Measurements from ENCODE around the gene ARHGAP21.
"Not testable (repeated sequence)": the region's sequence is repeated elsewhere in the genome, so short reads cannot be mapped to it uniquely, and the experiment has no call there.

ARHGAP21 gene

DNA sequence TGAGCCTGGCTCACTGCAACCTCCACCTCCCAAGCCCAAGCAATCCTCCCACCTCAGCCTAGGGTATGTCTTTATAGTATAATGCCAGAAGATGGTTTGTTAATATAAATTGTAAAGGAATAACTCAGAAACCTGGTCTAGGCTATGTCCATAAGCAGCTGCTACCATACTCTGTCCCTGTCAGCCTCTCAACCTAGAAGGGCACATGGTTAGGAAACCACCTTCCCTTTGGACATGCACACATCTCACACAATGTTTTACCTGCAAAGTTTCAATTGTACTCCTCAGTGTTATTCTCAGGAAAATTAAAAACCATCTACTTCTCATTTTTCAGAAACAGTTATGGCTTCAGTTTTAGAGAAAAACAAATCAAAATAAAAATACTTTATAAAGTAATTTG, 40.1 kb downstream of the ARHGAP21 start:
- DNase-seq (ENCODE audit: low spot score): no peak

DNA sequence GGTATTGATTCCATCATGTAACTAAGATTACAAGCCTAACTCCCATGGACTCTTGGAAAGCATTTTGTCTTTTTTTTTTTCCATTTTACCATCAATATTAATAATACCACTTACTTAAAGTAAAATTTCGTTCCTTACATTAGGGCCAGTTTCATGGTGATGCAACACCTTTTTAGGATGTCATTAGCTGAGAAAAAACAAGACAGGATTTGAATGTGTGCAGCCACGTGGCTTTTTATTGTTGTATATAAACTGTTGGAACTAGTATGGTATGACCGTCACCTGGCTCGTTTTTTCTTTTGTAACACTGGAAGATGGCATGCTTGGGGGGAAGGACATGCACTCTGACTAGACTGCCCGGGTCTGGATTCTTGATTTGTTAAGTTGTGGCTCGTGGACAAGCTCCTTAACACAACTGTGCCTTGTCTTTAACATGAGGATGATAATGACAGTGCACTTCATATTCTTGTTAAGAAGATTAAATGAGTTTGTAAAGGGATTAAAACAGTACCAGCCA, 42.1 kb downstream of the ARHGAP21 start:
- DNase-seq (ENCODE audit: low spot score): no peak

DNA sequence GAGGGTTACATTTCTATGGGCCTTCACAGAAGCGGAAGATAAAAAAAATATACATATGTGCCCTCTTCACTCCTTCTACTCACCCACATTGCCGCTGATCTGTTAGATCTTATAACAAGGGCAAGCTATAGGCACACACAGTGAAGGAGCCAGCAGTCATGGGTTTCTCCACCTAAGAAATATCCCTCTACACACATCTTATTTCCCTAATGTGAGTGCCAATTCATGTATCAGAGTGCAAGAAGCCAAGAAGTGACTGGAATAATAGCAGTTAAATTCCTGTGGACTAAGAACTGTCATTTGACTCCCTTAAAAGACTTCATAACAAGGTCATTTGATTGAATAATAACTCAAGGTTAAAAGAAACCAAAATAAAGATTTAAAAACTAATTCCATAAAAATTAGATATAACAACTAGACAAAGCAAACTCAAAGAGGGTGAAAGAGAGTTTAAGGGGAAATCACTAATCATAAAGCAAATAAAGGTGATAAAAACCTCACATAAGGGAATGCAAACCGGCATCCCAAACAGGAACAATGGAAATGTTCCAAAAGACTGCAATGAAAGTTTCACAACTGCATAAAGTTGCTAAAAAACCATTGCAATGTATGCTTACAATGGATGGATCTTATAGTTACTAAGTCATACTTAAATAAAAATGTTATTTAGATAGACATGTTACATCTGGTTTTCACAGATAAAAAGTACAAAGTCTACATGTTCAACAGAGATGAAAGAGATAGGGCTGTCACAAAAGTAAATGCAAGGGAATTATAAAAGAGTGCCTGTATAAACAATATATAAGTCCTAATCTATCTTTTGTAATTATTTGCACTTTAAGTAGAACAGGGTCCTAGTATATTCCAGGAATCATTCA, 42.8 kb downstream of the ARHGAP21 start:
- DNase-seq (ENCODE audit: low spot score): no peak

DNA sequence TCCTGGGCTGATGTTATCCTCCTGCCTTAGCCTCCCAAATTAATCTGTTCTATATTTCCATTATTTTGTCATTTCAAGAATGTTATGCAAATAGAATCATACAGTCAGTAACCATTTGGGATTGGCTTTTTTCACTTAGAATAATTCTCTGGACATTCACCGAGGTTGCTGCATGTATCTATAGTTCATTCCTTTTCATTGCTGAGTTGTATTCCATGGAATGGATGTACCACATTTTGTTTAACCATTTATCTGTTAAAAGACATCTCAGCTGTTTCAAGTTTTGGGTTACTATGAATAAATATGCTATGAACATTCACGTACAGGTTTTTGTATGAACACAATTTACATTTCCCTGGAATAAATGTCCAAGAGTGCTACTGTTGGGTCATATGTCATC, 44.9 kb downstream of the ARHGAP21 start:
- no peak for DNase-seq (ENCODE audit: low spot score)

DNA sequence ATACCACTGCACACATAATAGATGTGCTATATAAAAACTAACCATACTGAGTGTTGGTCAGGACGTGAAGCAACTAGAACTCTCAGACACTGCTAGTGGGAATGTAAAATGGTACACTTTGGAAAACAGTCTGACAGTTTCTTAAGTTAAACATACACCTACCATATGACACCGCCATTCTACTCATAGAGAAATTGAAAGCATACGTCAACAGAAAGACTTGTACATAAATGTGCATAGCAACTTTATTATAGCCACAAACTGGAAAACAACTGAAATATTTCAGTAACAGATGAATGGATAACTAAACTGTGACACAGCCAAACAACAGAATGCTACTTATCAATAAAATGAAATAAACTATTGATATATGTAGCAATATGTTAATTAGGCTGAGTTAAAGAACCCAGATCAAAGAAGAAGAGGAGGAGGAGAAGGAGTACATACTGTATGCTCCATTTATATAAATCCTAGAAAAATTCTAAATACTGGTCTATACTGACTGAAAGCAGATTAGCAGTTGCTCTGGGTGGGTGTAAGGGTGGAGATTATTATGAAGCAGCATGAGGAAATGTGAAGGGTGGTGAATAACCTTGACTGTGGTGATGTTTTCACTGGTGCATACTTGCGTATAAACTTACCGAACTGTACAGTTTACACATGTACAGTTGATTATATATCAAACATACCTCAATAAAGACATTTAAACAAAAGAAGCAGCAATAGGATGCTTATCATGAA, 48.6 kb downstream of the ARHGAP21 start:
- no peak for DNase-seq (ENCODE audit: low spot score)

DNA sequence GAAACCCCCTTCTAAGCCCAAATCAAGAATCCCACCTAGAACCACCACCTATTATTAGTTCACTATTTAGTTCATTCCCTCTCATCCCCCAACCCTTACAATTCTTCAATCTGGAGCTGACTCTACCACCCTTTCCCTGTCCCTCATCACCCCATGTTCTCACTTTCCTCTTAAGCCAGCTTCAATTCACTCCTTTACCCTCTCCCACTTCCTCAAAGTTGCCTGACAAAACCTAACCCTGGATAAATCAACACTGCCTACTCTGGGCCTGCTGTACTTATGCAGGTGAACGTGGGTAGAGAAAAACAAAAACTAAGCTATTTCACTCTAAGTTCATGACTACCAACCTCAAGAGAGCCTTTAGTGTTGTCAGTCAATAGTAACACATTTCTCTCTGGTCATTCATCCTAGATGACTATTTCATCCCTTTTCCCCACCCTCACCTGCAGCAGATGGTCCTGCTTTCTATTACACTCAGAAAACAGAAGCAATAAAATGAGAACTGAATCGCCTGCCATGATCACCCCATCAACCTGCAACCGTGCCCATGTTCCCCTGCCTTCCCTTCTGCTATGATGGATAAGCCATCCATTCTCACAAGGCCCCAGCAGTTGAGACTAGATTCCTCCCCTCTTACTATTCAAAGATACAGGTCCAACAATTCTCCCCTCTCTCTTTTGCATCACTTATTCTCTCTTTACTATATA, 52.6 kb downstream of the ARHGAP21 start:
- DNase-seq (ENCODE audit: low spot score): no peak

DNA sequence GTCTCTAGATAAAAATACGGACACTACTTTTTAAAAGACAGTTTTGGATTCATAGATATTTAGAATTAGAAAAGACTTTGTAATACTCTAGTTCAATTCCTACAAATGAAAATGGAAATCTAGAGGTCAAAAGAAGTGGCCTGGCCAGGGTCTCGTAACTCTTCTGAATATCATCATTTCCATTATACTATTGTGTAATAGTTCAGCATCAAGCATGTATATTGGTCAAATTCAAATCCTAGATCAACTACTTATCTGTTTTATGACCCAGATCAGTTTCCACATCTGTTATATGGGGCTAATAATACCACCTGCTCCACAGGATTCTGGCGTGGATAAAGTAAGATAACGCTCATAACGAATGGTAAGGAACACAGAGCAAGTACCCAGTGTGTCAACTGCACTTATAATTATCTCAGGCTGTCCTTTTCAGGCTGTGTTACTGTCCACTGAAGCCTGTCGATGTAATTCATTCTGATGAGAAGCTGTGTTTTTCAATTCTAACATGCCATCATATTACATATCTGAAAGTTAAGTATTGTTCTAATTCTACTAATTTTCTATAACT, 54.3 kb downstream of the ARHGAP21 start:
- no peak for DNase-seq (ENCODE audit: low spot score)

DNA sequence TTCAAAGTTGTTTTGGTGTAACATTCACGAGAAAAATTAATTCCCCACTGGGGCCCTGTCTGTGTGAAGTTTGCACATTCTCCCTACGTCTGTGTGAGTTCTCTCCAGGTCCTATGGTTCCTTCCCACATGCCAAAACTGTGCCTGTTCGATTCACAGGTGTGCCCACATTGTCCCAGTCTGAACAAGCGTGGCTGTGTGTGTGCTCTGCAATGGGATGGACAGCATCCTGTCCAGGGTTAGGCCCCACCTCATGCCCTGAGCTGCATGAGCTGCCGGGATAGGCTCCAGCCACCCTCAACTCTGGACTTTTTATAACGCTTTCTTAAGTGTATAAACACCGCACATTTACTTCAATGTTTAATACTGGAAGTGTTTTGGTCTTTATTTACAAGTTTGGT, 55.4 kb downstream of the ARHGAP21 start:
- no peak for DNase-seq (ENCODE audit: low spot score)

DNA sequence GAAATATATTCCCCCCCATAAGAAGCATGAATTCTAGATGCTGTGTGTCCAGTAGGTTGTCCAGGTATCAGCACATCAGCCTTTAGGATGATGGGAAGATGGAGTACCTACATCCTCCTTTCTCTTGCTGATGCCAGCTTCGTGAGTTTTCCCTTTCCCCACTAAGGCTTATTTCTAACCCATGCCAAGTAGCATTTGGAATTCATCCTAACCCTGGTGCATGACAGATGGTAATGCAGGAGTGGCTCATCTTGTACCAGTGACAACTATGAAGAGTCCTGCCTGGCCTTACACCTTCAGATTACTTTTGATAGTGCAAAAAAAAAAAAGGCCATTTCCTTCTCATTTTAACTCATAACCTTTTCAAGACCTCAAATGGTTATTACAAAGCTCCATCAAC, 58.7 kb downstream of the ARHGAP21 start:
- DNase-seq (ENCODE audit: low spot score): no peak

DNA sequence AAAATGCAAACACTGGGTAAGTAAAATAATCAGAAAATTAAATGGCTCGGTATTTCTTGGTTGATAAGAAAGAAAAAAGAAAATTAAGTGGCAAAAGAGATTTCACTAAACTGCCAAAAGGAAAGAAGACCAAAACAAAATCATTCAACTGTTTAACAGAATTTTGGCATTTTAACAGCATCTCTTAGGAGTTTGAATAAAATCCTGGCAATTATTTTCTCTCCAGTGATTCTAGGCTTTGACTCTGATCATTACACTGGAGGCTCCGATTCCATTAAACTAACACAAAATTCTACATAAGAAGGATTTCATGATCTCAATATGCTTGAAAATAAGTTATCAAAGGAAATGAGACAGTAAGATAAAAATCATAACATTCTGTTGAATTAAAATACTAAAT, 62.3 kb downstream of the ARHGAP21 start:
- no peak for DNase-seq (ENCODE audit: low spot score)

DNA sequence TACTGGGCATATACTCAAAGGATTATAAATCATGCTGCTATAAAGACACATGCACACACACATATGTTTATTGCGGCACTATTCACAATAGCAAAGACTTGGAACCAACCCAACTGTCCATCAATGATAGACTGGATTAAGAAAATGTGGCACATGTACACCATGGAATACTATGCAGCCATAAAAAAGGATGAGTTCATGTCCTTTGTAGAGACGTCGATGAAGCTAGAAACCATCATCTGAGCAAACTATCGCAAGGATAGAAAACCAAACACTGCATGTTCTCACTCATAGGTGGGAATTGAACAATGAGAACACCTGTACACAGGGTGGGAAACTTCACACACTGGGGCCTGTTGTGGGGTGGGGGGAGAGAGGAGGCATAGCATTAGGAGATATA, 65.4 kb downstream of the ARHGAP21 start:
- not testable (repeated sequence) for DNase-seq (ENCODE audit: low spot score)

DNA sequence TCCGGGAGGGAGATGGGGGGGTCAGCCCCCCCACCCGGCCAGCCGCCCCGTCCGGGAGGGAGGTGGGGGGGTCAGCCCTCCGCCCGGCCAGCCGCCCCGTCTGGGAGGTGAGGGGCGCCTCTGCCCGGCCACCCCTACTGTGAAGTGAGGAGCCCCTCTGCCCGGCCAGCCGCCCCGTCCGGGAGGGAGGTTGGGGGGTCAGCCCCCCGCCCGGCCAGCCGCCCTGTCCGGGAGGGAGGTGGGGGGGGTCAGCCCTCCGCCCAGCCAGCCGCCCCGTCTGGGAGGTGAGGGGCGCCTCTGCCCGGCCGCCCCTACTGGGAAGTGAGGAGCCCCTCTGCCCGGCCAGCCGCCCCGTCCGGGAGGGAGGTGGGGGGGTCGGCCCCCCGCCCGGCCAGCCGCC, 67.4 kb downstream of the ARHGAP21 start:
- not testable (repeated sequence) for DNase-seq (ENCODE audit: low spot score)

DNA sequence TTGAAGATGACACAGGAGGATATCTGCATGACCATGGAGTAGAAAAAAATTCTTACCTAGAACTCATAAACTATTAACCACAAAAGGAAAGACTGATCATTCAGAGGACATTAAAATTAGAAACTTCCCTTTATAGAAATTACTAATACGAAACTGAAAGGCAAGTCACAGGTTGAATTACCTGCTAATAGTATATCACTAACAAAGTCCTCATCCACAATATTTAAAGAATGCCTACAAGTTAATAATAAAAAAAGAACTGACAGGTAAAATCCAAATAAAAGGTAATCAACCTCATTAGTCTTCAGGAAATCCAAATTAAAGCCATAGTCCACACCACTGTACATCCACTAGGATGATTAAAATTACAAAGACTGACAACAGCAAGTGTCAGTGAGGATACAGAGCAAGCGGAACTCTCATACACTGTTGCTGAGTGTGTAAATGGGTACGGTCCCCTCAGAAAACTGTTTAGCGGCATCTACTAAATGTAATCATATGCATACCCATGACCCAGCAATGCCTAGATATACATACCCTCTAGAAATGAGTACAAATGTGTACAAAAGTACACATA, 71.2 kb downstream of the ARHGAP21 start:
- no peak for DNase-seq (ENCODE audit: low spot score)

DNA sequence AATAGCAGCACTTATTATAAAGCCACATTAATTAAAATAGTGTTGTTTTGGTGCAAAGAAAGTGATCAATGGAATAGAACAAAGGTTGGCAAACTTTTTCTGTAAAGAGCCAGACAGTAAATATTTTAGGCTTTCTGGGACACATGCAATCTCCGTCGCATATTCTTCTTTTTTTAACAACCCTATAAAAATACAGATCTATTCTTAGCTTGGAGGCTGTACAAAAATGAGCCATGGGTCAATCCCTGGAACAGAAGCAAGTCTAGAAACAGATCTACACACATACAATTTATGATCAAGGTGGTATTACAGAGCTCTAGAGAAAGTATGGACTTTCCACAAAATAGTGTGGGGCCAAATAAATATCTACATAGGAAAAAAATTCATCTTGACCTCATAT, 71.8 kb downstream of the ARHGAP21 start:
- no peak for DNase-seq (ENCODE audit: low spot score)

DNA sequence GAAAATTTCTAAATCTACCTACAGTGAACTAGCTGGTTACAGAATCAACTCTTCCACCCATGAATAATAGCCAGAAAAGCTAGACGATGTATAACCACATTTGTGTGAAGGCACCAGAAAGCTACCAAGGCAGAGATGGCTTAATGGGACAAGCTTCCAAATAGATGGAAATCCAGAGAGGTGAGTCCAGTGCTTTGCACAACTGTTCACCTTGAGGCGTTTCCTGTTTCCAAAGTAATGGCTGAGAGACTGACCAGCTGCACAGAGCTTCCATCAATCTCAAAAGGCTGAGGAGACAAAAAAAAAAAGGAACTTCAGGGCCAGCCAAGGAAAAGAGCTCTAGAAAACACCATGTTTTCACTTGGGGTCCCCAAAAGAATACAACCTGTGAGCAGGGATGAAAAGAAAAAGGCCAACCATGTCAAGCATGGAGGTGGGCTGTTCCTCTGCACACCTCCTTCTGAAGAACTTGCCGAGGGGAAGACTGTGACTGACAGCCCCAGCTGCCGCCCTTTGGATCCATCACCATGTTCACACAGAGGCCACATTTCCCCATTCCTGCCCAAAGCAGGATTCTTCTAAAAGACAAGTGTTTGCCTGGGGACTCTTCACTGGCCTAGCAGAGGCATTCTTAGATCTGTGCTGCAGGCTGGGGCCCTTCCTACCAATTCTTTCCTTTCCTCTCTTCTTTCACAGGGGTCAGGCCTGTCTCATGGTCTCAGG, 72.9 kb downstream of the ARHGAP21 start:
- no peak for DNase-seq (ENCODE audit: low spot score)

DNA sequence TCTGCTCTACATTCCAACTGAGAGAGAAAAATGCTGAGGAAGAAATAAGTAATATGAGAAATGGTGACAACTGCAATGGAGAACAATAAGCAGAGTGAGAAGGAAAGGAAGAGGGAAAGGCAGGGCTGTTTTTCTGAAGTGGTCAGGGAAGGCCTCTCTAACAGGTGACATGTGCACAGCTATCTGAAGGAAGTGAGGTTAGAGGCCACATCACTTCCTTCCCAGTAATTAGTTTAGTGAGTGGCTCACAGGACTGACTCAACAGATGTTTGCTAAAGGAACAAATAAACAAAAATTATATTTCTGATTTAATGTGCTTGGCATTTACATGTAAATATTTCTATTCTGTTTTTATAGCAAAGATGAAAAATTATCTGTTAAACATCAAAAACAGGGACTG, 77.9 kb downstream of the ARHGAP21 start:
- DNase-seq (ENCODE audit: low spot score): no peak

DNA sequence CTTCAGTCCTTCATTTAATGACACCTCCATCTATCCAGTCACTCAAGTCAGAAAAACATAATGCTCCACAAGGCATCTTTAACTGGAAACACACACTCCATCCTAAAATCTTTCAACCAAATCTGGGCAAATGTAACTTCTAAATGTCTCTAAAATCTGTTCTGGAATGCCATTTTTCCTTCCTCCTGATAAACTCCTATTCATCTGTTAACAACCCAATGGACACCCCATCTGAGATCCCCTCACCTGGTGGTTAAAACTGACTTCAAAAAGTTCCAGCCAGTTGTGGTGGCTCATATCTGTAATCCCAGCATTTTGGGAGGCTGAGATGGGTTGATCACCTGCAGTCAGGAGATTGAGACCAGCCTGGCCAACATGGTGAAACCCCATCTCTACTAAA, 78.7 kb downstream of the ARHGAP21 start:
- no peak for DNase-seq (ENCODE audit: low spot score)

DNA sequence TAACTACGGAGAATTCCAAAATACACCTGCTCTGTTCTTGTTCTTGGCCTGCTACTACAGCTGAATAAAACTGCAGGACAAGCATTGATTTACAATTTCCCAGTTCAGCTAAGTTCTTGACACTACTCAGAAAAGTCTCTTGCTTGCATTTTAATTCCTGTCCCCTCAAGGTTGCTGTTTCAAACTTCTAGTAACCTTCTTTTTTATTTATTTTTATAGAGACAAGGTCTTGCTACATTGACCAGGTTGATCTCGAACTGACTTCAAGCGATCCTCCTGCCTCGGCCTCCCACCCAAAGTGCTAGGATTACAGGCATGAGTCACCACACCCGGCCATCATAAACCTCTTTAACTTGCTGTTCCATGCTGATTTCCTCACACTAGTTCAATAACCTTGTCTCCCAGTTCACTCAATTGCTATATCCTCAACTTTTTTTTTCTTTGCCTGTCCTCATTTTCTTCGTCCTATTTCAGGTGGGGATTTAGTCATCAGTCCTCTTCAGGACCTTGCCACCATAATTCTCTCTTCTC, 79.9 kb downstream of the ARHGAP21 start:
- DNase-seq (ENCODE audit: low spot score): no peak

DNA sequence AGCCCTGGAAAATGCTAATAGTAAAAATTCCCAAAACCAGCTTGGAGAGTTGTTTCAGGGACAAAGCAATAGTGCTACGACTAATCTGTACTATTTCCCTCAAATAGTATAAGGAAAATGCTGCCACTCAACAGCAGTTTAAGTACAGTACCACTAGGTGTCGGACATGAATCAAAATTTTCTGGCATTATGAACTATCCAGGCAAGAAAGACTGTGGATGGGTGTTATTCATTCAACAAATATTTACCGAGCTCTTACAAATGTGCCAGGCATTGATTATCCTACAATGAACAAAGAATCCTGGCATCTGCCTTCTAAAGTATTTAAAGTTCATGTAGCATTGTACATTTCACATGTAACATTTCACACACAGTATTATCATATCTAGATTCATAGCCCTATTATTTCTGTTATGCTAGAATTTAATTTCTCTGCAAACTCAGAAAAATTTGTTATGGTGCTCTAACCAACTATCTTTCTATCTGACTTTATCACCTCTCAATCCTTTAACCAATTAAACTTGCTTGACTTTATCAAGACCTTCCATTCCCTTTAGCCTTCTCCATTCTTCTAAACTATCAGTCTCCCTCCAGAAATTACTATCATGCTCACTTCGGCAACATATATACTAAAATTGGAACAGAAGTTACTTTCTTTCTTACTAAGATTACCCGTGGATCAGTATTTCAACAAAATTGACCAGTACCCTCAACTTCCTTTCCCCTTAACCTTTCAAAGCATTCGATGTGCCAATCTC, 80.6 kb downstream of the ARHGAP21 start:
- peak; percentile 60 for DNase-seq (ENCODE audit: low spot score)

DNA sequence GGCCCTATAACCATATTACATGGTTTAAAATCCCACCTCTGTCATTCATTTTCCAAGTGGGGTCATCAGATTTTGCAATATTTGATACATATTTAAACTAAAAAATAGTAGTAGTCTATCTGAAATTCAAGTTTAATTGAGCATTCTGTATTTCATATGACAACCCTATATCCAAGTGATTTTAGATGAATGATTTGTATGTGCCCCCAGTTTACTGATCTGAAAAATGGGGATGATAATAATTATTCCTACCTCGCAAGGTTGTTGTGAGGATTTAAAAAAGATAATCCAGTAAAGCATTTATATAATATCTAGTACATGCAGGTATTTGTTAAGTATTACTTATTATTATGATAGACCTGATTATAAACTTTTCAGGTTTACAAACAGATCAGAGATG, 84.6 kb downstream of the ARHGAP21 start:
- no peak for DNase-seq (ENCODE audit: low spot score)

Measured in HuH-7.5 (cell line).